Left colon (tissue), 2 donors: ENCODE measurements around the gene OR1K1. TPM values are rescaled to one million over a fixed set of nuclear protein-coding genes. Genes with fewer than 3 reads are reported as not detected.

Experiments used
- ATAC-seq: fragments of 200-7000 bp; cut with Tn5 transposase; one replicate; pipeline ENCODE4 v1.9.1; 2020; ENCODE audit warnings: mild to moderate bottlenecking, moderate library complexity
- DNase-seq, 2 donors: peaks; one replicate each; pipeline ENCODE4 v3.0.0-alpha.2; 2020
- intact Hi-C, 2 donors: fragments of 100-400 bp; cut with DNase I in 1 of 2; cut with micrococcal nuclease in 1 of 2; formaldehyde crosslinking; loops; one replicate each; pipeline versions ENCODE4 v1.11.2 to v1.14.0; 2022; cut with DNase I, micrococcal nuclease
- long read RNA-seq: library from polyadenylated mRNA; unstranded; transcript quantifications from one replicate; pipeline ENCODE4 v2.0.0, GENCODE V29; 2021
- total RNA-seq, 2 donors: library from RNA; stranded (reverse); fragmentation: NEBNext Ultra II Directional; extraction: Animal tissue kit (Norgen Biotek cat#: 25700); gene quantifications; one replicate each; pipeline ENCODE4 v1.2.1, GENCODE V29; 2021
- donor health status: DM: no; HTN: no; CAD: no.
- donor health status: DM: yes; HTN: yes; CAD: no.

The OR1K1 gene
- not detected for total RNA-seq
- long read RNA-seq = 0 reads

DNA sequence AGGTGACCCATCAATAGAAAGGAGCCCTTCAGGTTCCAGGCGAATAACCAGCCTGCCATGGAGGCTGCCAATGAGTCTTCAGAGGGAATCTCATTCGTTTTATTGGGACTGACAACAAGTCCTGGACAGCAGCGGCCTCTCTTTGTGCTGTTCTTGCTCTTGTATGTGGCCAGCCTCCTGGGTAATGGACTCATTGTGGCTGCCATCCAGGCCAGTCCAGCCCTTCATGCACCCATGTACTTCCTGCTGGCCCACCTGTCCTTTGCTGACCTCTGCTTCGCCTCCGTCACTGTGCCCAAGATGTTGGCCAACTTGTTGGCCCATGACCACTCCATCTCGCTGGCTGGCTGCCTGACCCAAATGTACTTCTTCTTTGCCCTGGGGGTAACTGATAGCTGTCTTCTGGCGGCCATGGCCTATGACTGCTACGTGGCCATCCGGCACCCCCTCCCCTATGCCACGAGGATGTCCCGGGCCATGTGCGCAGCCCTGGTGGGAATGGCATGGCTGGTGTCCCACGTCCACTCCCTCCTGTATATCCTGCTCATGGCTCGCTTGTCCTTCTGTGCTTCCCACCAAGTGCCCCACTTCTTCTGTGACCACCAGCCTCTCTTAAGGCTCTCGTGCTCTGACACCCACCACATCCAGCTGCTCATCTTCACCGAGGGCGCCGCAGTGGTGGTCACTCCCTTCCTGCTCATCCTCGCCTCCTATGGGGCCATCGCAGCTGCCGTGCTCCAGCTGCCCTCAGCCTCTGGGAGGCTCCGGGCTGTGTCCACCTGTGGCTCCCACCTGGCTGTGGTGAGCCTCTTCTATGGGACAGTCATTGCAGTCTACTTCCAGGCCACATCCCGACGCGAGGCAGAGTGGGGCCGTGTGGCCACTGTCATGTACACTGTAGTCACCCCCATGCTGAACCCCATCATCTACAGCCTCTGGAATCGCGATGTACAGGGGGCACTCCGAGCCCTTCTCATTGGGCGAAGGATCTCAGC lies at the start of gene OR1K1:
OR1K1 (plus strand) TSS at position 58 of the 995 bp plus-strand sequence; CDS start at position 58, 0 bp downstream.
- DNase-seq (no peak), ATAC-seq (no peak)
- intact Hi-C loops = no loop called here

GRCh38 chr9:122754825-122755224 lies 45.1 kb upstream of the OR1K1 start:
- intact Hi-C loops = no loop called here
- DNase-seq (no peak), ATAC-seq (no peak)

DNA sequence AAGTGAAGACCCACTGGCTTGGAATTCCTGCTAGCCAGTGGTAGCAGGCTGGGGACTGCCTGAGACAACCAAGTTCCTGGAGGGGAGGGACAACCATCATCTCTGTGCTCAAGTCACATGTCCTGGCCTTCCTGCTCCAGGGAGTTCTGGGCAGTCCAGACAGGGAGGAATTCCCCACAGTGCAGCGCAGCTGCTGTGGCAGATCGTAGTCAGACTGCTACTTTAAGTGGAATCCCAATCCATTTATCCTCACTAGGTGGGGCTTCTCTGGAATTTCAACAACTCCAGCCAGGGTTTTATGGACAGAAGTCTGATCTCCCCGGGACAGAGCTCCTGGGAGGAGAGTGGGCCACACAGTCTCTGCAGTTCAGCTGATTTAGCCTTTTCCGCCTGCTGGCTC lies 32.1 kb upstream of the OR1K1 start:
- no peak for DNase-seq
- no peak for ATAC-seq
- intact Hi-C loops = no loop called here

GRCh38 chr9:122777052-122777451 lies 22.9 kb upstream of the OR1K1 start:
- no peak for ATAC-seq
- no peak for DNase-seq
- intact Hi-C loops = no loop called here

DNA sequence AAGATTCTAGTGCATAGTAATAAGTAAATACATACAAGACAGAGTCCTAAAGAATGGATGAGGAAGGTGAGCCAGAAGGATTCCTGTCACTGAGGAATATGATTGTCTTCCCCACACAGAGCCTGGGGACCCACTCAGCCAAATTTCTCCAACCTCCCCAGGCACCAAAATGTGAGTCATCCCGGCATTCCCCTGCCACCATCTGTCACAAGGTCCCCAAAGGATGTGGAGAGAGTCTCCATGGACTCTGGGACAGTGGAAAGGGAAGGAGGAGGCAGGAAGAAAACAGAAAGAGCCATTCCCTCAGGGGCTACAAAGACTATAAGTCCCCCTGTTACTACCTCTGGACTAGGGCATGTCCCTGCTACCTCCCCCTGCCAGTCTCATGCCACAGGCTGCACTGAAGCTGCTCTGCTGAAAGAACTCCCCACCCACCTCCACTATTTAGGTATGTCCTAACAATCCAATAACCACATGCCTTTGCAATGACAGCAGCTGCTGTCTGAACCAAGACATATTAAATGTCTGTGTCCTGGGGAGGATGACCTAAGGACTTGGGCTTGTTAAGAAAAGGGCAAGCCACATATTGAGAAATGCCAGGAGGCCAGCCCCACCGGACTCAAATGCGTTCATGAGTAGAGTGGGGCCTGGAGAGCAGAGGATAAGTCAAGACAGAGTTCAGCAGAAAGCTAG lies 21.8 kb upstream of the OR1K1 start:
- intact Hi-C loops = no loop called here
- no peak for ATAC-seq
- no peak for DNase-seq

DNA sequence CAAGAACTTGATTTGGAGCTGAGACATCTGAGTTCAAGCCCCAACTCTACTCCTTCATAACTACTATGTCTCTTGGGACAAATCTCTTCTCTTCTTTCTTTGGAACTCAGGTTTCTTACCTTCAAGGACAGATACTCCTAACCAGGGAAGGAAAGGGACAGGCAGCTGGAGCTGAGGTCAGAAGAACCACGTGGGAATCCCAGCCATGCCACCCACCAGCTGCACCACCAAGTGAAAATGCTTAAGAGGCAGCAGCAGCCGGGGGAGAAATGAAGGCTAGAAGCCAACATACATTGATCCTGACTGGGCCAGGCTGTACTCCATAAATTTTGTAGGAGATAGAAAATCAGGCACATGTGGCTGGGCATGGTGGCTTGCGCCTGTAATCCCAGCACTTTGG lies 20.7 kb upstream of the OR1K1 start:
- no peak for DNase-seq
- intact Hi-C loops = no loop called here
- no peak for ATAC-seq

GRCh38 chr9:122780026-122780425 lies 19.9 kb upstream of the OR1K1 start:
- intact Hi-C loops = no loop called here
- no peak for DNase-seq
- ATAC-seq = no peak

DNA sequence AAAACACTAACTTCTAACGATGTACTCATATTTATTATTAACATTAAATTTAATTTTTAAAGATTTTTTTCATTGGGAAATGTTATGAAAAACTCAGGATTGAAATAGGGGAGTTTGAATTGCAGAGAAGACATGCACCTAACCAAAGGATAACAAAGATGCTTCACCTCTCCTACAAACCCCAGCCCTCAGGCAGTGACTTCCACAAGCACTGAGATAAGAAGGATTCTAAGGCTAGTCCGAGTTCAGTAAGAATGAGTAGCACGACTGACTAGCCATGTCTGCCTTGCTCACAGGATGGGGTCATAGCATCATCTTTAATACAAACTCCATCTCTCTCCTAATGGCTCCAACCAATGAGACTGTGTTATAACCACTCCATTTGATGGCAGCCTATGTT lies 18.3 kb upstream of the OR1K1 start:
- intact Hi-C loops = no loop called here
- DNase-seq (no peak), ATAC-seq (no peak)

DNA sequence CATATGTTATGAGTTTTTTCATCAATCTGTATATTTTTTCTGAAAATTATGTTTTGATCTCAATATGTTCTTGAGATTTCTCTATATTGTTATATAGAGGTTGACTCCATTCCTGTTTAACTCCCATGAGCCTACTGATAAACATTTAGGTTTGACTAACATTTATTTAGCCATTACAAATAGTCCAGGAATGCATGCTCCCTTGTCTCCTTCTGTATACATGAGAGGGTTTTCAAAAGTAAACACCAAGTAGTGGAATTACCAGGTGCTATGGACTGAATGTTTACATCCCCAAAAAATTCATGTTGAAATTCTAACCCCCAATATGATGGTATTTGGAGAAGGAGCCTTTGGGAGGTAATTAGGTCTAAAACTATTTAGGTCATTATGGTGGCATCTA lies 14.7 kb upstream of the OR1K1 start:
- DNase-seq = no peak
- intact Hi-C loops = no loop called here
- no peak for ATAC-seq

DNA sequence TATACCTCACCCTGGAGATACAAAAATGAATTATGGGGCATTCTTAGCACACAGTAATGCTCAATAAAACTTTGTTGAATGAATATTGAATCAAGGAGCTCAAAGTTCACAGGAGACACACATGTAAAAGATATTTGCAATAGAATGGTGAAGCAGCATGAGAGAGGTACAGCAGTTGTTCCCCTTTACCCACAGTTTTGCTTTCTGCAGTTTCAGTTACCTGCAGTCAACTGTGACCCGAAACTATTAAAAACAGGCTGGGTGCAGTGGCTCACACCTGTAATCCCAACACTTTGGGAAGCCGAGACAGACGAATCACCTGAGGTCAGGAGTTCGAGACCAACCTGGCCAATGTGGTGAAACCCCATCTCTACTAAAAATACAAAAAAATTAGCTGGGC lies 13.6 kb upstream of the OR1K1 start:
- ATAC-seq = no peak
- DNase-seq = no peak
- intact Hi-C loops = no loop called here

GRCh38 chr9:122788831-122789230 lies 11.1 kb upstream of the OR1K1 start, which contains the start of gene OR5C1:
Gene OR5C1, plus strand, starts transcription at chr9:122788933. Its CDS starts 0 bp downstream, at chr9:122788933.
- no peak for DNase-seq
- no peak for ATAC-seq
- intact Hi-C loops = no loop called here

DNA sequence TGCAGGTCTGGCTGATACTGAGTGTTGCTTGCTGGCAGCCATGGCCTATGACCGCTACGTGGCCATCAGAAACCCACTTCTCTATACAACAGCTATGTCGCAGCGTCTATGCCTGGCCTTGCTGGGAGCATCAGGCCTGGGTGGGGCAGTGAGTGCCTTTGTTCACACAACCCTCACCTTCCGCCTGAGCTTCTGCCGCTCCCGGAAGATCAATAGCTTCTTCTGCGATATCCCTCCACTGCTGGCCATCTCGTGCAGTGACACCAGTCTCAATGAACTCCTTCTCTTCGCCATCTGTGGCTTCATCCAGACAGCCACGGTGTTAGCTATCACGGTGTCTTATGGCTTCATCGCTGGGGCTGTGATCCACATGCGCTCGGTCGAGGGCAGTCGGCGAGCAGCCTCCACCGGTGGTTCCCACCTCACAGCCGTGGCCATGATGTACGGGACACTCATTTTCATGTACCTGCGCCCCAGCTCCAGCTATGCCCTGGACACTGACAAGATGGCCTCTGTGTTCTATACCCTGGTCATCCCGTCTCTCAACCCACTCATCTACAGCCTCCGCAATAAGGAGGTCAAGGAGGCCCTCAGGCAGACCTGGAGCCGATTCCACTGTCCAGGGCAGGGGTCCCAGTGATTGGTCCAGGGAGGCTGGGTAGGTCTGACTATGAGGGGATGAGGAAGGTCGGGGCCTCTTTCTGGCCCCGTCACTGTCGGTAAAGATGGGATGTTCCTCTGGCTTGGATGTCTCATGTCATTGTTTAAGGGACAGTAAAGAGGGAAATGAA lies 10.5 kb upstream of the OR1K1 start:
- no peak for ATAC-seq

DNA sequence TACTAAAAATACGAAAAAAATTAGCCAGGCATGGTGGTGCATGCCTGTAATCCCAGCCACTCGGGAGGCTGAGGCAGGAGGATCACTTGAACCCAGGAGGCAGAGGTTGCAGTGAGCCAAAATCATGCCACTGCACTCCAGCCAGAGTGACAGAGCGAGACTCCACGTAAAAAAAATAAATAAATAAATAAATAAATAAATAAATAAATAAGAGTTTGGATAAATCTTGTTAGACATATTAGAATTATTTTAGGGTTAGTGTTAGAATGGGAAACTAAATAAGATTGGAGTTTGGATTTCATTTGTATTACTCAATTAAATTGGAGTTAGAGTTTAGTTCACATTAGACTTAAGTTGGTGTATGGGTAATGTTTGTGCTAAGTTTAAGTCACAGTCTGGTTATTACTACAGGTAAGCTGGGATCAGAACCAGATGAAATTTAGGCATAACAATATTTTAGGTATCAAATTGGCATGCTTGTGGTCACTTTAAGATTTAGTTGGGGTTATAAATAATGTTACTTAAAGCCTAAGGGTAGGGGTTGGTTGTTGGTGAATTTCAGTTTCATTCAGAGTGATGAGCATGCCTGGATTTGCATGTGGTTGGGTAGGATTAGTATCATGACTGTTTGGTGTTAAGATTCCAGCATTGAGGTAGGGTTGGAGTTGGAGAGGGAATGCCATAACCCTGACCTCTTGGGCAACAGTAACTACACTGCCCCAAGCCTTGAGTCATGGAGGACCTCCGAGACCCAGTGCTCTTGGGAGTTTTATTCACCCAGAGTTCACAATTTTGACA lies 7.9 kb upstream of the OR1K1 start:
- DNase-seq = no peak
- no peak for ATAC-seq
- intact Hi-C loops = no loop called here

More for the DNA sequence above, 10.5 kb upstream of the OR1K1 start:
- no peak for DNase-seq
- intact Hi-C loops = no loop called here

DNA sequence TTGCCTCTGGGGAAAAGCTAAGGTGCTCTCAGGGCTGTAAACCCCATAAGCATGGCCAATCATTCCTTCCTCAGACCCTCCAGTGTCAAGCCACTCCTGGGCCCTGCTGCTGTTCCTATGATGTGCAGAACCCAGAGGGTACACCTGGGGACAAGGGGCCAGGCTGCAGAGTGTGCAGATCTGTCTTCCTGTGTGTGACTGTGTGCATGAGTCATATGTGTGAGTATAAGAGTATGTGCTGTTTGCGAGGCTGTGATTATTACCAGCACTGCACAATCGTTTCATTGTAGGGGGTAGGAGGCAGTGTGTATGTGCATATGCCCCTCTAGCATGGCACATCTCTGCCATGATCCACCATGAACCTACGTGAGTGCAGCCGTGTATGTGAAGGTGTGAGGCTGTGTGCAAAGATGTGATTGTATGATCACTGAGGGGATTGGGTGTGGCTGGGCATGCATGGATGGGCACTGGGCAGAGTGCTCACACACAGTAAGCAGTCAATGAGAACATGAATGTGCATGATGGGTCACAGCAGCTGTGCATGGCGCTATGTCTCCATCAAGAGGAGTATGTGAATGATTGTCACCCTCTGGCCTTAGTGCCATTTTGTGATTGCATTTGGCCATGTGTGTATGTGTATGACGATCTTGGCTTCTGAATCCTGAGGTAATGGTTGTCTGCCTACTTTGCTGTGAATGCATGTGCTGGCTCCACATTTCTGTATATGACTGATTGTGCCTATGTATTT lies 2.4 kb upstream of the OR1K1 start:
- ATAC-seq (no peak), DNase-seq (no peak)
- intact Hi-C loops = no loop called here

DNA sequence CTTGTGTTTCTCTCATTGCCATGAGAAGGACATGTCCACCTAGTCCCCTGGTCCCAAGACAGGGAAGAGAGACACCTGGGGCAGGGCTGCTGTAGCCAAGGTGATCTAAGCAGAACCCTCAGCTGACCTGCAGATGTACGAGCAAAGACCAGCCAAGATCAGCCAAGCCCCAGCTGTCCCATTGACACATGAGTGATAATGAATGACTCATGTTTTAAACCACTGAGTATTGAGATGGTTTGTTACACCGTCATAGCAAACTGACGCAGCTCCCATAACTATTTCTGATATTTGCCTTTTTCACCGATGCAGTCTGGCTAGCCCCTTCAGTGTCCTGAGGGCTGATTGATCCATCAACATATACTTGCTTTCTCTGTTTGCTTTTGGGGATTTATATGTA lies 6.7 kb downstream of the OR1K1 start:
- intact Hi-C loops = no loop called here
- ATAC-seq = no peak
- DNase-seq = no peak

- no peak for ATAC-seq
- intact Hi-C loops = no loop called here
Observed at GRCh38 chr9:122807271-122807900, 7.5 kb downstream of the OR1K1 start.

GRCh38 chr9:122808141-122808540 lies 8.2 kb downstream of the OR1K1 start:
- ATAC-seq (no peak), DNase-seq (no peak)
- intact Hi-C loops = loop anchor here in 1 of 2 donors (2.0 kb wide), 1 partner anchor 343 kb away; no protein-coding TSS in a partner anchor

More at GRCh38 chr9:122807271-122807900, 7.5 kb downstream of the OR1K1 start:
- DNase-seq = no peak
